SK-N-SH (cell line): ENCODE measurements around the gene CCNJL.

Source experiments
- CHD2 ChIP-seq: fragments of 150-350 bp; IDR thresholded peaks from 2 replicates; pipeline ENCODE4 v1.6.1; 2018; ENCODE audit warnings: low read length; ENCODE audit not compliant: partially characterized antibody
- FOXJ3 ChIP-seq: sonication (generic); formaldehyde crosslinking; IDR thresholded peaks from 2 replicates; pipeline ENCODE4 v1.5.1; 2020; ENCODE audit warnings: mild to moderate bottlenecking, missing genetic modification reagents
- GATA2 ChIP-seq: sonication (generic); formaldehyde crosslinking; IDR thresholded peaks from 2 replicates; pipeline ENCODE4 v1.5.0; 2020; ENCODE audit warnings: mild to moderate bottlenecking, missing genetic modification reagents
- RXRA ChIP-seq: IDR thresholded peaks from 2 replicates; pipeline ENCODE4 v1.4.0; 2012; ENCODE audit warnings: low read depth, mild to moderate bottlenecking, borderline replicate concordance
- TCF12 ChIP-seq: IDR thresholded peaks from 2 replicates; pipeline ENCODE4 v1.4.0; 2012
- YY1 ChIP-seq: IDR thresholded peaks from 2 replicates; pipeline ENCODE4 v1.4.0; 2012; ENCODE audit warnings: low read depth, mild to moderate bottlenecking
- TF ChIP-seq, protein P1 (sequence below): fragments of 200-600 bp; sonication (generic); IDR thresholded peaks from 2 replicates; pipeline ENCODE4 v1.6.1; 2017; ENCODE audit warnings: antibody characterized with exemption, mild to moderate bottlenecking, moderate library complexity

DNA sequence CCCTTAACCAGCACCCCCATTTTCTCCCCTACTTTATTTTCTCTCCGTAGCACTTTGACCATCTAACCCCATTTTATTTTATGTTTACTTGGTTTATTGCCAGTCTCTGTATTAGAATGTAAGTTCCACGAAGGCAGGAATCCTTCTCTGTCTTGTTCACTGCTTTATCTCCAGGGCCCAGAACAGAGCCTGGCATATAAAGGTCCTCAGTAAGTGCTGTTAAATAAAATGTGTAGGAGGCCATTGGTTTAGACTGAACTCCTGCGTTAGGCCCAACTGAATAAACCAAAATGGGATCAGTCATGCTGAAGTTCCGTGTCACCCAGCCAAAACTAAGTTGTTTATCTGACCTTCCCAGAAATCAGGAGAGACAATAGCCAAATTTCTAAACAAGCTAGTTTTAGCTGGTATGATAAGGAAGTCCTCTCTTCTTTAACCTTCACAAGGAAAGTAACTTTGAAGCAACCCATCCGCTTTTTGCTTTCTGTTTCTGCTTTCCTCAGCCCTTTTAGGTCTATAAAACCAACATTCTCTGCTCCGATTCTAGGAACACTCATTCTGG, 29.0 kb upstream of the CCNJL start:
- TF ChIP-seq RXRA (no peak), FOXJ3 (CRISPR knock-in tag) (no peak), TCF12 (no peak), YY1 (no peak), CHD2 (no peak), GATA2 (no peak)
- TF ChIP-seq, protein P1, sequence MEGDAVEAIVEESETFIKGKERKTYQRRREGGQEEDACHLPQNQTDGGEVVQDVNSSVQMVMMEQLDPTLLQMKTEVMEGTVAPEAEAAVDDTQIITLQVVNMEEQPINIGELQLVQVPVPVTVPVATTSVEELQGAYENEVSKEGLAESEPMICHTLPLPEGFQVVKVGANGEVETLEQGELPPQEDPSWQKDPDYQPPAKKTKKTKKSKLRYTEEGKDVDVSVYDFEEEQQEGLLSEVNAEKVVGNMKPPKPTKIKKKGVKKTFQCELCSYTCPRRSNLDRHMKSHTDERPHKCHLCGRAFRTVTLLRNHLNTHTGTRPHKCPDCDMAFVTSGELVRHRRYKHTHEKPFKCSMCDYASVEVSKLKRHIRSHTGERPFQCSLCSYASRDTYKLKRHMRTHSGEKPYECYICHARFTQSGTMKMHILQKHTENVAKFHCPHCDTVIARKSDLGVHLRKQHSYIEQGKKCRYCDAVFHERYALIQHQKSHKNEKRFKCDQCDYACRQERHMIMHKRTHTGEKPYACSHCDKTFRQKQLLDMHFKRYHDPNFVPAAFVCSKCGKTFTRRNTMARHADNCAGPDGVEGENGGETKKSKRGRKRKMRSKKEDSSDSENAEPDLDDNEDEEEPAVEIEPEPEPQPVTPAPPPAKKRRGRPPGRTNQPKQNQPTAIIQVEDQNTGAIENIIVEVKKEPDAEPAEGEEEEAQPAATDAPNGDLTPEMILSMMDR = no peak
